Uterus (tissue), 2 donors: Measurements from ENCODE around the gene ATF7IP.
"Not testable (repeated sequence)": the region's sequence is repeated elsewhere in the genome, so short reads cannot be mapped to it uniquely, and the experiment has no call there.

ENCODE experiments used
- POLR2A ChIP-seq, 2 donors: fragments of 450-650 bp; IDR thresholded peaks; one replicate each; pipeline ENCODE4 v1.6.1; 2016; ENCODE audit warnings: antibody characterized with exemption in 2 of 2, mild to moderate bottlenecking in 1 of 2, moderate library complexity in 1 of 2
- TF ChIP-seq, protein P1 (sequence below), 4 experiments: fragments of 200-600 bp in 2 of 4; fragments of 450-650 bp in 2 of 4; sonication (generic) in 2 of 4; IDR thresholded peaks; one replicate each; pipeline ENCODE4 v1.5.1; 2016 to 2019; ENCODE audit warnings: antibody characterized with exemption in 4 of 4, mild to moderate bottlenecking in 2 of 4, moderate library complexity in 1 of 4

DNA sequence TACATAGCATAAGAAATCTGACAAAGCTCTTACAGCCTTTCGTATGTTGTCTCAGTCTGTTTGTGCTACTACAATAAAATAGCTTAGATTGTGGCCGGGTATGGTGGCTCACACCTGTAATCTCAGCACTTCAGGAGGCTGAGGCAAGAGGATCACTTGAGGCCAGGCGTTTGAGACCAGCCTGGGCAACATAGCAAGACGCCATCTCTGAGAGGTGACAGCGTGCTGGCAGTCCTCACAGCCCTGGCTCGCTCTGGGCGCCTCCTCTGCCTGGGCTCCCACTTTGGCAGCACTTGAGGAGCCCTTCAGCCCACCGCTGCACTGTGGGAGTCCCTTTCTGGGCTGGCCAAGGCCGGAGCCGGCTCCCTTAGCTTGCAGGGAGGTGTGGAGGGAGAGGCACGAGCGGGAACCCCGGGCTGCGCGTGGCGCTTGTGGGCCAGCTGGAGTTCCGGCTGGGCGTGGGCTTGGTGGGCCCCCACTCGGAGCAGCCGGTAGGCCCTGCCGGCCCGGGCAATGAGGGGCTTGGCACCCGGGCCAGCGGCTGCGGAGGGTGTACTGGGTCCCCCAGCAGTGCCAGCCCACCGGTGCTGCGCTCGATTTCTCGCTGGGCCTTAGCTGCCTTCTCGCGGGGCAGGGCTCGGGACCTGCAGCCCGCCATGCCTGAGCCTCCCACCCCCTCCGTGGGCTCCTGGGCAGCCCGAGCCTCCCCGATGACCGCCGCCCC is 45.6 kb upstream of the ATF7IP start:
- TF ChIP-seq, protein P1, sequence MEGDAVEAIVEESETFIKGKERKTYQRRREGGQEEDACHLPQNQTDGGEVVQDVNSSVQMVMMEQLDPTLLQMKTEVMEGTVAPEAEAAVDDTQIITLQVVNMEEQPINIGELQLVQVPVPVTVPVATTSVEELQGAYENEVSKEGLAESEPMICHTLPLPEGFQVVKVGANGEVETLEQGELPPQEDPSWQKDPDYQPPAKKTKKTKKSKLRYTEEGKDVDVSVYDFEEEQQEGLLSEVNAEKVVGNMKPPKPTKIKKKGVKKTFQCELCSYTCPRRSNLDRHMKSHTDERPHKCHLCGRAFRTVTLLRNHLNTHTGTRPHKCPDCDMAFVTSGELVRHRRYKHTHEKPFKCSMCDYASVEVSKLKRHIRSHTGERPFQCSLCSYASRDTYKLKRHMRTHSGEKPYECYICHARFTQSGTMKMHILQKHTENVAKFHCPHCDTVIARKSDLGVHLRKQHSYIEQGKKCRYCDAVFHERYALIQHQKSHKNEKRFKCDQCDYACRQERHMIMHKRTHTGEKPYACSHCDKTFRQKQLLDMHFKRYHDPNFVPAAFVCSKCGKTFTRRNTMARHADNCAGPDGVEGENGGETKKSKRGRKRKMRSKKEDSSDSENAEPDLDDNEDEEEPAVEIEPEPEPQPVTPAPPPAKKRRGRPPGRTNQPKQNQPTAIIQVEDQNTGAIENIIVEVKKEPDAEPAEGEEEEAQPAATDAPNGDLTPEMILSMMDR (IDR thresholded peaks at IDR 0.05): not testable (repeated sequence)
- not testable (repeated sequence) for TF ChIP-seq POLR2A (IDR thresholded peaks at IDR 0.05)
